ENCODE measurements around the gene HLA-DMB. TPM values are rescaled to one million over a fixed set of nuclear protein-coding genes. Genes with fewer than 3 reads are reported as not detected.

The HLA-DMB gene
- total RNA-seq, 1 donor from 2014 or later = 26.8 TPM

- no peaks in the 10 kb centered on the region for H3K27me3 ChIP-seq
- intact Hi-C loops (cut with DNase I) = loop anchor here (2.0 to 5.0 kb wide), 2 partner anchors 35 to 47 kb away; partner anchors contain the start of gene BRD2
- DNase-seq (ENCODE audit: low spot score in 2 of 2) = no peak
- H3K27ac ChIP-seq = no peak overlapping the region
- no peaks in the 10 kb centered on the region for H3K9me3 ChIP-seq
- no peak for TF ChIP-seq CTCF (IDR thresholded peaks at IDR 0.05)
- no peaks in the 10 kb centered on the region for H3K4me1 ChIP-seq
- no peak overlapping the region for H3K4me3 ChIP-seq
- H3K36me3 ChIP-seq = no peaks in the 10 kb centered on the region
Measured at GRCh38 chr6:32932132-32932868, 8.5 kb downstream of the HLA-DMB start.

GRCh38 chr6:32931211-32931610 is 9.6 kb downstream of the HLA-DMB start:
- no peak for TF ChIP-seq CTCF (IDR thresholded peaks at IDR 0.05)
- Histone ChIP-seq H3K4me1 (no peaks in the 10 kb centered on the region), H3K4me3 (no peak overlapping the region), H3K36me3 (no peaks in the 10 kb centered on the region), H3K27me3 (no peaks in the 10 kb centered on the region), H3K27ac (no peak overlapping the region), H3K9me3 (no peaks in the 10 kb centered on the region)
- no peak for DNase-seq (ENCODE audit: low spot score in 2 of 2)
- intact Hi-C loops (cut with DNase I) = loop anchor here (5.0 kb wide), 1 partner anchor 36 kb away; the partner anchor contains the start of gene BRD2

- no peak overlapping the region for H3K27ac ChIP-seq
- H3K36me3 ChIP-seq = no peaks in the 10 kb centered on the region
- no peaks in the 10 kb centered on the region for H3K27me3 ChIP-seq
- H3K9me3 ChIP-seq = no peaks in the 10 kb centered on the region
- H3K4me3 ChIP-seq = no peak overlapping the region
- DNase-seq (ENCODE audit: low spot score in 2 of 2) = no peak
- no peaks in the 10 kb centered on the region for H3K4me1 ChIP-seq
- no peak for TF ChIP-seq CTCF (IDR thresholded peaks at IDR 0.05)
- intact Hi-C loops (cut with DNase I) = no loop called here
Measured at GRCh38 chr6:32922083-32922482, 18.7 kb downstream of the HLA-DMB start.

- H3K27me3 ChIP-seq = no peaks in the 10 kb centered on the region
- no peaks in the 10 kb centered on the region for H3K4me1 ChIP-seq
- H3K36me3 ChIP-seq = no peaks in the 10 kb centered on the region
- no peak for TF ChIP-seq CTCF (IDR thresholded peaks at IDR 0.05)
- no peak for DNase-seq (ENCODE audit: low spot score in 2 of 2)
- H3K9me3 ChIP-seq = no peaks in the 10 kb centered on the region
- intact Hi-C loops (cut with DNase I) = no loop called here
- H3K4me3 ChIP-seq = no peak overlapping the region
- no peak overlapping the region for H3K27ac ChIP-seq
Measured at GRCh38 chr6:32920715-32921114, 20.1 kb downstream of the HLA-DMB start.

- no peak for TF ChIP-seq CTCF (IDR thresholded peaks at IDR 0.05)
- Histone ChIP-seq H3K4me3 (no peak overlapping the region), H3K4me1 (no peaks in the 10 kb centered on the region), H3K36me3 (no peaks in the 10 kb centered on the region), H3K27me3 (no peaks in the 10 kb centered on the region), H3K27ac (no peak overlapping the region), H3K9me3 (no peaks in the 10 kb centered on the region)
- intact Hi-C loops (cut with DNase I) = no loop called here
- no peak for DNase-seq (ENCODE audit: low spot score in 2 of 2)
Measured at GRCh38 chr6:32912951-32913350, 27.9 kb downstream of the HLA-DMB start.

All from ascending aorta (tissue), 2 donors.